Stomach (tissue), 9 donors: Measurements from ENCODE around the gene CCPG1. TPM values are rescaled to one million over a fixed set of nuclear protein-coding genes. Genes with fewer than 3 reads are reported as not detected.

ENCODE experiments used
- DNase-seq, 2 donors: peaks; one replicate each; pipeline versions ENCODE4 v3.0.0 to v3.0.0-alpha.2; 2013 to 2019
- H3K27ac ChIP-seq, 5 donors: fragments of 200-600 bp in 4 of 5; sonication (generic) in 4 of 5; one replicate each; pipeline ENCODE4 v1.5.1; 2013 to 2019; ENCODE audit warnings: mild to moderate bottlenecking in 1 of 5, moderate library complexity in 1 of 5
- H3K27me3 ChIP-seq, 3 donors: fragments of 200-600 bp; sonication (generic); one replicate each; pipeline ENCODE4 v1.5.1; 2017 to 2019; ENCODE audit warnings: mixed run types in 1 of 3
- H3K36me3 ChIP-seq, 4 donors: fragments of 200-600 bp; sonication (generic); 1 replicate in 3 of 4; 2 replicates in 1 of 4; pipeline ENCODE4 v1.5.1; 2016 to 2019
- H3K4me1 ChIP-seq, 4 donors: fragments of 200-600 bp; sonication (generic); one replicate each; pipeline ENCODE4 v1.5.1; 2016 to 2019
- H3K4me3 ChIP-seq, 4 donors: fragments of 200-600 bp; sonication (generic) in 3 of 4; one replicate each; pipeline ENCODE4 v1.5.1; 2016 to 2019; ENCODE audit warnings: mild to moderate bottlenecking in 1 of 4
- H3K9me3 ChIP-seq, 4 donors: fragments of 200-600 bp; sonication (generic); one replicate each; pipeline ENCODE4 v1.5.1; 2016 to 2019
- EP300 ChIP-seq: sonication (generic); formaldehyde crosslinking; IDR thresholded peaks from one replicate; pipeline ENCODE4 v1.6.1; 2017; ENCODE audit warnings: antibody characterized with exemption
- POLR2A ChIP-seq, 4 donors: fragments of 450-650 bp; IDR thresholded peaks; one replicate each; pipeline ENCODE4 v1.6.1; 2016; ENCODE audit warnings: antibody characterized with exemption in 4 of 4, control low read depth in 2 of 4, mild to moderate bottlenecking in 1 of 4, moderate library complexity in 1 of 4
- POLR2AphosphoS5 ChIP-seq, 3 donors: sonication (generic); formaldehyde crosslinking; IDR thresholded peaks; one replicate each; pipeline ENCODE4 v1.6.1; 2016; ENCODE audit warnings: antibody characterized with exemption in 3 of 3
- WGBS, 5 donors: extraction: QIAGEN DNeasy Blood & Tissue Kit in 3 of 5; methylation state at CpG; one replicate each; pipeline versions ENCODE4 v1.1.5 to v1.1.7; 2013 to 2018; 5-methylcytosine and 5-hydroxymethylcytosine counted together
- intact Hi-C: fragments of 100-400 bp; cut with DNase I; formaldehyde crosslinking; loops from one replicate; pipeline ENCODE4 v1.15.1; 2023; ENCODE audit warnings: low total_unique reads
- polyA plus RNA-seq, 3 donors: library from polyadenylated mRNA; stranded (reverse); fragments of 200-250 nt; gene quantifications; one replicate each; pipeline ENCODE4 v1.2.3, GENCODE V29; 2013
- total RNA-seq, 5 donors: library from RNA; depleted of rRNA; stranded (reverse); fragments of >200 nt; gene quantifications; one replicate each; pipeline versions ENCODE4 v1.1.0 to v1.2.3, GENCODE V29; 2014 to 2016
- TF ChIP-seq, protein P1 (sequence below), 7 experiments: fragments of 450-650 bp in 4 of 7; fragments of 200-600 bp in 3 of 7; sonication (generic) in 3 of 7; IDR thresholded peaks; one replicate each; pipeline ENCODE4 v1.5.1; 2016 to 2019; ENCODE audit warnings: antibody characterized with exemption in 7 of 7, control low read depth in 2 of 7, mild to moderate bottlenecking in 1 of 7
- donor health status: healthy with polysubstance abuse.
- donor health status: Bipolar disorder and iron deficiency.
- donor health status: healthy.

CCPG1 gene
- total and polyA plus RNA-seq, 8 donors, result 15.1 to 119 (median 28.1) TPM

DNA sequence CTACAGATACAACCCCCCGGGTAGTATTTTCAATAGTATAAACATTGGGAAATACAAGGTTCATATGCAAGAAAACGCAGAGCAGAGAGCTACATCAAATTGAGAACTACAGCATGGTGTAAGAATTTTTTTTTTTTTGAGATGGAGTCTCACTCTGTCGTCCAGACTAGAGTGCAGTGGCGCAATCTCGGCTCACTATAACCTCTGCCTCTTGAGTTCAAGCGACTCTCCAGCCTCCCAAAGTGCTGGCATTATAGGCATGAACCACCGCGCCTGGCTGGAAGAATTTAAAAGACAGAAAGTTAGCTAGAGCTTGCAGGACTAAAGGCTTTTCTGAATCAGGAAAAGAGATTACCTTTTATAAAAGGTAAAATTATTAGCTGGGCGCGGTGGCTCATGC lies 47.1 kb downstream of the CCPG1 start:
- H3K4me3 ChIP-seq, result no peak overlapping the region
- no peak overlapping the region for H3K27ac ChIP-seq
- WGBS, 5 donors, result 85 to 94% (median 91%) methylated on average over 10 of the region's 10 CpGs
- DNase-seq, result no peak
- intact Hi-C loops, result no loop called here
- peaks cover 0 to 2% (median 0%) of the 10 kb centered on the region in 4 donors for H3K4me1 ChIP-seq
- H3K36me3 ChIP-seq, result peaks cover 8 to 89% (median 76%) of the 10 kb centered on the region in 4 donors
- no peaks in the 10 kb centered on the region for H3K9me3 ChIP-seq
- no peak for TF ChIP-seq POLR2A (IDR thresholded peaks at IDR 0.05)
- H3K27me3 ChIP-seq, result no peaks in the 10 kb centered on the region

DNA sequence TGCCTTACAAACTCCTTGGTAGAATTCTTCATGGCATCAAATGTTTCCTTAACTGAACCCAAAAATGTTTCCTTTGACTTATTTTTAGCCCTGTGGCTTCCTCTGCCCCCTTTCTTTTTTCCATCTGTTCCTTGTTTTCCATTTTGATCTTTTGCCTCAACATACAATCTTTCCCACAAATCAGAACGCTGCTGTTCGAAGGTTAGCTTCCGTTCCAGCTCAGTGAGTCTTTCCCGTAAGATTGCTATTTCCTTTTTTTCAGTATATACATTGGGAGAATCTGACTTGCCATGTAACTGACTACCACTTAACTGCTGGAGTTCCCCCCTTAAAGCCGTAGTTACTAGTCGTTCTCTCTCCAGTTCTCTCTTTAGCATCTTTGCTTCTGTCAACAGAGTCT lies 47.9 kb downstream of the CCPG1 start:
- H3K27me3 ChIP-seq, result no peaks in the 10 kb centered on the region

DNA sequence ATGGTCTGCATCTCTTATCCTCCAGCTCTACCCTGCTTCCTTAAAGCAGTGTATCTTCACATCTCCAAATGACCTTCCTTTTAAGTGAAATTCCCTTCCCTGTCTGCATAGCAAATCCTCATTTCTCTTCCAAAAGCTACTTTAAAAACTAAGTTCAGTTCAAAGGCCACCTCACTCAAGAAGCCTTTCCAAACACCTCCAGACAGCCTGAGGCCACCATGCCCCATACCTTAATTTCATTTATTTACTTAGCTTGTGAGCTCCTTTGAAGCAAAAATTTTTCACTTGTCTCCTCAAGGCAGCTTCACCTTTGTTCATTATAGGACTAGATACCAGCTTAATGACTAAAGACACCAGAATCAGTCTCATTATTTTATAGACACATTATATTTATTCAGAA lies 49.7 kb downstream of the CCPG1 start:
- TF ChIP-seq POLR2A (IDR thresholded peaks at IDR 0.05) (no peak), POLR2AphosphoS5 (IDR thresholded peaks at IDR 0.05) (no peak), EP300 (no peak)
- TF ChIP-seq, protein P1, sequence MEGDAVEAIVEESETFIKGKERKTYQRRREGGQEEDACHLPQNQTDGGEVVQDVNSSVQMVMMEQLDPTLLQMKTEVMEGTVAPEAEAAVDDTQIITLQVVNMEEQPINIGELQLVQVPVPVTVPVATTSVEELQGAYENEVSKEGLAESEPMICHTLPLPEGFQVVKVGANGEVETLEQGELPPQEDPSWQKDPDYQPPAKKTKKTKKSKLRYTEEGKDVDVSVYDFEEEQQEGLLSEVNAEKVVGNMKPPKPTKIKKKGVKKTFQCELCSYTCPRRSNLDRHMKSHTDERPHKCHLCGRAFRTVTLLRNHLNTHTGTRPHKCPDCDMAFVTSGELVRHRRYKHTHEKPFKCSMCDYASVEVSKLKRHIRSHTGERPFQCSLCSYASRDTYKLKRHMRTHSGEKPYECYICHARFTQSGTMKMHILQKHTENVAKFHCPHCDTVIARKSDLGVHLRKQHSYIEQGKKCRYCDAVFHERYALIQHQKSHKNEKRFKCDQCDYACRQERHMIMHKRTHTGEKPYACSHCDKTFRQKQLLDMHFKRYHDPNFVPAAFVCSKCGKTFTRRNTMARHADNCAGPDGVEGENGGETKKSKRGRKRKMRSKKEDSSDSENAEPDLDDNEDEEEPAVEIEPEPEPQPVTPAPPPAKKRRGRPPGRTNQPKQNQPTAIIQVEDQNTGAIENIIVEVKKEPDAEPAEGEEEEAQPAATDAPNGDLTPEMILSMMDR (IDR thresholded peaks at IDR 0.05), result no peak
- intact Hi-C loops, result no loop called here
- no peak overlapping the region for H3K27ac ChIP-seq
- H3K36me3 ChIP-seq, result peaks cover 11 to 95% (median 78%) of the 10 kb centered on the region in 4 donors
- no peaks in the 10 kb centered on the region for H3K27me3 ChIP-seq
- no peaks in the 10 kb centered on the region for H3K9me3 ChIP-seq
- no peaks in the 10 kb centered on the region for H3K4me1 ChIP-seq
- H3K4me3 ChIP-seq, result no peak overlapping the region
- no peak for DNase-seq

More for the DNA sequence above, 47.9 kb downstream of the CCPG1 start:
- H3K27ac ChIP-seq, result no peak overlapping the region
- TF ChIP-seq EP300, result no peak
- no peak for TF ChIP-seq POLR2A (IDR thresholded peaks at IDR 0.05)
- no peak for TF ChIP-seq POLR2AphosphoS5 (IDR thresholded peaks at IDR 0.05)
- TF ChIP-seq, protein P1 (IDR thresholded peaks at IDR 0.05), result no peak
- WGBS, 5 donors, result 62 to 85% (median 74%) methylated on average over 6 of the region's 6 CpGs
- H3K4me3 ChIP-seq, result no peak overlapping the region
- H3K4me1 ChIP-seq, result no peaks in the 10 kb centered on the region
- no peaks in the 10 kb centered on the region for H3K9me3 ChIP-seq
- peaks cover 11 to 93% (median 81%) of the 10 kb centered on the region in 4 donors for H3K36me3 ChIP-seq
- no peak for DNase-seq
- intact Hi-C loops, result no loop called here

DNA sequence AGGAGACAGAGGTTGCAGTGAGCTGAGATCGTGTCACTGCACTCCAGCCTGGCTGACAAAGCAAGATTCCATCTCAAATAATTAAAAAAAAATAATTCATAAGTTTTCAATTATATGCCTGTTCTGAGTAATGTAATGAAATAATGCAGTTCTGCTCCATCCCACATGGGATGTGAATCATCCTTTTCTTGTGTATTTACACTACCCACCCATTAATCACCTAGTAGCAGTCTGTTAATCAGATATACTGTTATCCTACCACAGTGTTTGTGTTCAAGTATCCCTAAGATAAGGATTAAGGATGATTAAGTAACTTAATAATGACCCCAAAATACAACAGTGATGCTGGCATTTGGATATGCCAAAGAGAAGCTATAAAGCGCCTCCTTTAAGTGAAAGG lies 50.4 kb downstream of the CCPG1 start:
- intact Hi-C loops, result no loop called here
- Histone ChIP-seq H3K27ac (no peak overlapping the region), H3K4me1 (no peaks in the 10 kb centered on the region), H3K27me3 (no peaks in the 10 kb centered on the region), H3K4me3 (no peak overlapping the region), H3K36me3 (peaks cover 9 to 89% (median 72%) of the 10 kb centered on the region in 4 donors), H3K9me3 (no peaks in the 10 kb centered on the region)
- WGBS, 5 donors, result 93 to 100% (median 98%) methylated on average over 2 of the region's 2 CpGs
- TF ChIP-seq, protein P1 (IDR thresholded peaks at IDR 0.05), result no peak
- TF ChIP-seq EP300, result no peak
- TF ChIP-seq POLR2A (IDR thresholded peaks at IDR 0.05), result no peak
- no peak for TF ChIP-seq POLR2AphosphoS5 (IDR thresholded peaks at IDR 0.05)
- no peak for DNase-seq

DNA sequence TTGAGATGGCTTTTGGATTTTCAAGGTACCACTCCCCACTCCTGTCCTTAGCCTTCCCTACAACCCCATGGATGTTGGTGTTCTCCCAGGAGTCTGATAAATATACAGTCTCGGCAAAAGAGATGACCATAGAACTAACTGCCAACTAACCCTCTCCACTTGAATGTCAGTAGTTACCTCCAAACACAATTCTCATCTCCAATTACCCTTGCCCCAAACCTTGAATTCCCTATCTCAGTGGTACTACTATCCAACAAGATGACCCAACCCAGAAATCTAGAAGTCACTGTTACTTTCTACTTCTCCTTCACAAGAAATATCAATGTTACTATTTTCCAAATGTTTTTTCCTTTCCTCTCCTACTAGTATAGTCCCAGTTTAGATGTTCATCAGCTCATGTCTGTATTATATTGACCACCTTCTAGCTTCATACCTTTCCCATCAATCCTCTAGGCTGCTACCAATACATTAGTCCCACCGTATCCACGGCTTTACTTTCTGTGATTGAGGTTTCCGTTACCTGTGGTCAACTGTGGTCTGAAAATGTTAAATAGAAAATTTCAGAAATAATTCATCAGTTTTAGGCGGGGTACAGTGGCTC lies 51.1 kb downstream of the CCPG1 start:
- intact Hi-C loops, result no loop called here
- Histone ChIP-seq H3K27me3 (no peaks in the 10 kb centered on the region), H3K9me3 (no peaks in the 10 kb centered on the region), H3K36me3 (peaks cover 3 to 86% (median 71%) of the 10 kb centered on the region in 4 donors), H3K4me1 (no peaks in the 10 kb centered on the region), H3K27ac (no peak overlapping the region), H3K4me3 (no peak overlapping the region)
- TF ChIP-seq EP300, result no peak
- TF ChIP-seq, protein P1 (IDR thresholded peaks at IDR 0.05), result no peak
- no peak for TF ChIP-seq POLR2AphosphoS5 (IDR thresholded peaks at IDR 0.05)
- no peak for TF ChIP-seq POLR2A (IDR thresholded peaks at IDR 0.05)
- DNase-seq, result no peak
- WGBS, 5 donors, result 95 to 98% (median 96%) methylated on average over 5 of the region's 5 CpGs
